A549 (cell line): Measurements from ENCODE around the gene TRPV6. TPM values are rescaled to one million over a fixed set of nuclear protein-coding genes. Genes with fewer than 3 reads are reported as not detected.
A peak's percentile ranks its signal among the peaks of the same experiment; 100 is the strongest.

Source experiments
- ATAC-seq, 2 experiments: fragments of 200-7000 bp in 1 of 2; fragments of >200 bp in 1 of 2; cut with Nextera tagmentation in 1 of 2; cut with Tn5 transposase in 1 of 2; 3 replicates each; pipeline versions ENCODE4 v1.8.0 to v1.9.1; 2018 to 2020; ENCODE audit warnings: mild to moderate bottlenecking in 1 of 2, moderate library complexity in 1 of 2
- CTCF ChIA-PET: fragments of 300-600 bp; sonication (Branson Sonifier 250); formaldehyde crosslinking; extraction: SDS; loops from one replicate; lab custom pipeline; 2021; ENCODE audit warnings: antibody characterized with exemption, inconsistent platforms; lab: Yijun Ruan, JAX
- POLR2A ChIA-PET: fragments of 350-600 bp; formaldehyde crosslinking; extraction: SDS; loops from one replicate; lab custom pipeline; 2021; ENCODE audit warnings: antibody characterized with exemption, inconsistent platforms; lab: Yijun Ruan, JAX
- DNase-seq, 2 experiments: peaks; one replicate each; pipeline versions ENCODE4 v3.0.0 to v3.0.0-alpha.2; 2011 to 2016; ENCODE audit warnings: low read depth in 1 of 2, low spot score in 1 of 2
- FAIRE-seq: peaks from 2 replicates; lab custom pipeline; 2011; peaks lifted over from hg19 to GRCh38; lab: Jason Lieb, UNC
- H3K27ac ChIP-seq, 2 experiments: fragments of >200 bp; sonication (Bioruptor Twin); formaldehyde crosslinking; 3 replicates each; pipeline ENCODE4 v1.5.1; 2016 to 2017
- H3K4me1 ChIP-seq: fragments of >200 bp; sonication (Bioruptor Twin); formaldehyde crosslinking; 3 replicates; pipeline ENCODE4 v1.6.1; 2016
- H3K4me2 ChIP-seq: fragments of >200 bp; sonication (Bioruptor Twin); formaldehyde crosslinking; 3 replicates; pipeline ENCODE4 v1.6.1; 2016
- H3K4me3 ChIP-seq: fragments of >200 bp; sonication (Bioruptor Twin); formaldehyde crosslinking; 3 replicates; pipeline ENCODE4 v1.5.1; 2016
- H3K9me3 ChIP-seq: fragments of >200 bp; sonication (Bioruptor Twin); formaldehyde crosslinking; 3 replicates; pipeline ENCODE4 v1.6.1; 2016
- CBX2 ChIP-seq: fragments of 200-600 bp; sonication (generic); IDR thresholded peaks from 2 replicates; pipeline ENCODE4 v1.6.1; 2016; ENCODE audit warnings: low read depth, mild to moderate bottlenecking, borderline replicate concordance
- CHD2 ChIP-seq: fragments of 150-350 bp; IDR thresholded peaks from 2 replicates; pipeline ENCODE4 v1.6.1; 2014; ENCODE audit warnings: low read length; ENCODE audit not compliant: partially characterized antibody
- CHD4 ChIP-seq: fragments of 200-600 bp; sonication (generic); IDR thresholded peaks from 2 replicates; pipeline ENCODE4 v1.6.1; 2016; ENCODE audit warnings: antibody characterized with exemption, mild to moderate bottlenecking, borderline replicate concordance
- CTCF ChIP-seq: fragments of >200 bp; sonication (Bioruptor Twin); formaldehyde crosslinking; IDR thresholded peaks from 3 replicates; pipeline ENCODE4 v1.5.1; 2016
- E2F6 ChIP-seq: IDR thresholded peaks from 2 replicates; pipeline ENCODE4 v1.6.1; 2012; ENCODE audit warnings: low read depth, borderline replicate concordance
- EHF ChIP-seq: fragments of 250-450 bp; sonication (Bioruptor Pico); IDR thresholded peaks from 2 replicates; pipeline ENCODE4 v1.5.0; 2020; ENCODE audit warnings: mild to moderate bottlenecking
- EHMT2 ChIP-seq: fragments of 200-600 bp; sonication (generic); IDR thresholded peaks from 2 replicates; pipeline ENCODE4 v1.6.1; 2016; ENCODE audit warnings: antibody characterized with exemption, low read depth, mild to moderate bottlenecking, moderate library complexity
- ELK1 ChIP-seq: fragments of 150-350 bp; IDR thresholded peaks from 2 replicates; pipeline ENCODE4 v1.6.1; 2014; ENCODE audit warnings: low read depth, mild to moderate bottlenecking, low read length
- EP300 ChIP-seq, 2 experiments: fragments of >200 bp; sonication (Bioruptor Twin); formaldehyde crosslinking; IDR thresholded peaks; 2 replicates in 1 of 2; 3 replicates in 1 of 2; pipeline ENCODE4 v1.6.1; 2016 to 2017
- ESRRA ChIP-seq: fragments of 150-350 bp; IDR thresholded peaks from 2 replicates; pipeline ENCODE4 v1.6.1; 2014; ENCODE audit warnings: mild to moderate bottlenecking, low read length, borderline replicate concordance
- HDAC2 ChIP-seq: fragments of 200-600 bp; sonication (generic); IDR thresholded peaks from 2 replicates; pipeline ENCODE4 v1.6.1; 2016
- HES2 ChIP-seq: fragments of >200 bp; sonication (Bioruptor Twin); formaldehyde crosslinking; IDR thresholded peaks from 2 replicates; pipeline ENCODE4 v1.6.1; 2016
- KDM1A ChIP-seq: fragments of 200-600 bp; sonication (generic); IDR thresholded peaks from 2 replicates; pipeline ENCODE4 v1.6.1; 2016; ENCODE audit warnings: low read depth, mild to moderate bottlenecking
- KDM5A ChIP-seq: fragments of 200-600 bp; sonication (generic); IDR thresholded peaks from 2 replicates; pipeline ENCODE4 v1.6.1; 2016; ENCODE audit warnings: antibody characterized with exemption, mild to moderate bottlenecking
- MAX ChIP-seq: IDR thresholded peaks from 2 replicates; pipeline ENCODE4 v1.6.1; 2012
- MAZ ChIP-seq: fragments of 150-350 bp; IDR thresholded peaks from 2 replicates; pipeline ENCODE4 v1.6.1; 2014; ENCODE audit warnings: antibody characterized with exemption, low read depth, low read length, borderline replicate concordance
- NPAS2 ChIP-seq: fragments of 250-450 bp; sonication (Bioruptor Pico); IDR thresholded peaks from 2 replicates; pipeline ENCODE4 v1.8.0; 2022; ENCODE audit warnings: mild to moderate bottlenecking, moderate library complexity, borderline replicate concordance
- NR3C1 ChIP-seq: fragments of >200 bp; sonication (Bioruptor Twin); formaldehyde crosslinking; IDR thresholded peaks from 3 replicates; pipeline ENCODE4 v1.6.1; 2017
- POLR2A ChIP-seq: IDR thresholded peaks from 2 replicates; pipeline ENCODE4 v1.6.1; 2012; ENCODE audit warnings: mild to moderate bottlenecking, low read length
- RARB ChIP-seq: fragments of 250-450 bp; sonication (Bioruptor Pico); IDR thresholded peaks from 2 replicates; pipeline ENCODE4 v1.8.0; 2021; ENCODE audit warnings: mild to moderate bottlenecking, moderate library complexity
- RFX5 ChIP-seq: fragments of 450-650 bp; IDR thresholded peaks from 2 replicates; pipeline ENCODE4 v1.7.1; 2014; ENCODE audit warnings: antibody characterized with exemption, mild to moderate bottlenecking, moderate library complexity
- RNF2 ChIP-seq: fragments of 200-600 bp; sonication (generic); IDR thresholded peaks from 2 replicates; pipeline ENCODE4 v1.6.1; 2016; ENCODE audit warnings: low read depth, mild to moderate bottlenecking, antibody characterized with exemption, moderate library complexity, borderline replicate concordance
- TFCP2L1 ChIP-seq: fragments of 250-450 bp; sonication (Bioruptor Pico); IDR thresholded peaks from 2 replicates; pipeline ENCODE4 v1.5.0; 2021; ENCODE audit warnings: mild to moderate bottlenecking
- WGBS: methylation state at CpG from one replicate; pipeline ENCODE4 v1.1.6; 2017; ENCODE audit errors: missing lambda C conversion rate; 5-methylcytosine and 5-hydroxymethylcytosine counted together
- polyA plus RNA-seq, 4 experiments: library from polyadenylated mRNA; depleted of rRNA in 3 of 4; stranded (reverse); fragments of >200 nt; fragmentation: RNase III in 1 of 4; extraction: RNeasy Plus Mini Kit Qiagen cat#74134 plus additional on column Dnase treatment in 1 of 4; gene quantifications; 2 replicates in 3 of 4; 3 replicates in 1 of 4; pipeline ENCODE4 v1.2.3, GENCODE V29; 2011 to 2017

TRPV6 gene
- polyA plus RNA-seq, 2 of the 4 experiments (the other 2 are of a cell fraction) = not detected

- Histone ChIP-seq H3K27ac (no peak overlapping the region), H3K4me3 (no peak overlapping the region), H3K4me1 (no peaks in the 10 kb centered on the region), H3K4me2 (no peak overlapping the region), H3K9me3 (no peaks in the 10 kb centered on the region)
- POLR2A ChIA-PET = no interaction called here
- ATAC-seq (no peak), FAIRE-seq (no peak), DNase-seq (no peak)
- TF ChIP-seq NPAS2 (CRISPR knock-in tag) (no peak), MAX (no peak), CHD2 (no peak), E2F6 (no peak), RNF2 (no peak), HES2 (no peak), KDM5A (no peak), CTCF (no peak), RARB (no peak), EHMT2 (no peak), CBX2 (no peak), CHD4 (no peak), ESRRA (no peak), RFX5 (no peak), TFCP2L1 (CRISPR knock-in tag) (no peak), KDM1A (no peak), EP300 (IDR thresholded peaks at IDR 0.05) (no peak), ELK1 (no peak), EHF (CRISPR knock-in tag) (no peak)
- 50% methylated on average over 6 of the region's 7 CpGs for WGBS
- CTCF ChIA-PET = interaction anchor here (1.3 to 3.2 kb wide), 5 partner anchors 8 to 359 kb away, joined by 4 to 40 read pairs (median 18); no protein-coding TSS in a partner anchor
Measured at GRCh38 chr7:142856565-142857245, 28.8 kb downstream of the TRPV6 start.

- ChIA-PET POLR2A (no interaction called here), CTCF (interaction anchor here (1.3 to 3.2 kb wide), 5 partner anchors 9 to 360 kb away, joined by 6 to 40 read pairs (median 18); no protein-coding TSS in a partner anchor)
- ATAC-seq (no peak), FAIRE-seq (no peak), DNase-seq (no peak)
- H3K9me3 ChIP-seq = no peaks in the 10 kb centered on the region
- no peak overlapping the region for H3K4me3 ChIP-seq
- no peak for TF ChIP-seq POLR2A
- no peak for TF ChIP-seq NR3C1
- TF ChIP-seq MAZ = no peak
- TF ChIP-seq HDAC2 = no peak
- TF ChIP-seq EHF (CRISPR knock-in tag) = no peak
- no peak for TF ChIP-seq ESRRA
- WGBS = 59% methylated on average over 8 of the region's 12 CpGs
- H3K27ac ChIP-seq = no peak overlapping the region
- no peaks in the 10 kb centered on the region for H3K4me1 ChIP-seq
- H3K4me2 ChIP-seq = peak overlapping the region; percentile 83; the same call in 1 of the 3 replicates
Measured at GRCh38 chr7:142855756-142856564, 29.6 kb downstream of the TRPV6 start.
